ENCODE data around the gene DAAM2. TPM values are rescaled to one million over a fixed set of nuclear protein-coding genes. Genes with fewer than 3 reads are reported as not detected.

Gene DAAM2
- total RNA-seq, 1 donor from 2014 or later: 87.2 TPM

- TF ChIP-seq CTCF (IDR thresholded peaks at IDR 0.05): no peak
- Mint-ChIP-seq H3K27me3 (ENCODE audit: unreplicated experiment) (no peaks in the 10 kb centered on the region), H3K9me3 (ENCODE audit: unreplicated experiment) (no peaks in the 10 kb centered on the region), H3K4me1 (ENCODE audit: unreplicated experiment) (peaks cover 5% of the 10 kb centered on the region), H3K36me3 (ENCODE audit: unreplicated experiment) (no peaks in the 10 kb centered on the region), H3K27ac (ENCODE audit: unreplicated experiment) (no peak overlapping the region), H3K4me3 (ENCODE audit: unreplicated experiment) (no peak overlapping the region)
- no peak for DNase-seq (ENCODE audit: extremely low spot score, unreplicated experiment)
Observed at GRCh38 chr6:39776581-39776980, 15.6 kb upstream of the DAAM2 start.

- Mint-ChIP-seq H3K4me3 (ENCODE audit: unreplicated experiment) (no peak overlapping the region), H3K27ac (ENCODE audit: unreplicated experiment) (no peak overlapping the region)
- TF ChIP-seq CTCF (IDR thresholded peaks at IDR 0.05): no peak
Observed at GRCh38 chr6:39777218-39777617, 15.0 kb upstream of the DAAM2 start.

DNA sequence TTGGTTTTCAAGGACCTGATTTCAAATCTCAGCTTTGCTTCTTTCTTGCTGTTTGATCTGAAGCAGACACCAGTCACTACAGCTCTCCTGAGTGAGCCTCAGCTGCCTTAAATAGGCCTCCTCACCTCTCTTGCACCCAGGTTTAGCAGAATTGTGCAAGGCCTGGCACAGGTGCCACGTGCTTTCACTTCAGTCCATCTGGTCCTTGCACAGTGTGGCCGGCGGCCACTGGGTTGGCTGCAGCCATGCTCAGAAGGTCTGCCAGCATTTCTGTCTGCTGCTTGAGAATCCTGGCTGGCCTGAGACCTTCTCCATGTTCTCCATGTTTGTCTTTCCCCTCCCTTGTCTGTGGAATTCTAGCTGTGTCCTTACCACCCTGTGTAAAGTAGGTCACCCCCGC is 14.5 kb upstream of the DAAM2 start:
- Mint-ChIP-seq H3K4me1 (ENCODE audit: unreplicated experiment) (peaks cover 5% of the 10 kb centered on the region), H3K4me3 (ENCODE audit: unreplicated experiment) (no peak overlapping the region), H3K9me3 (ENCODE audit: unreplicated experiment) (no peaks in the 10 kb centered on the region), H3K27ac (ENCODE audit: unreplicated experiment) (no peak overlapping the region), H3K36me3 (ENCODE audit: unreplicated experiment) (no peaks in the 10 kb centered on the region), H3K27me3 (ENCODE audit: unreplicated experiment) (no peaks in the 10 kb centered on the region)
- no peak for TF ChIP-seq CTCF (IDR thresholded peaks at IDR 0.05)
- no peak for DNase-seq (ENCODE audit: extremely low spot score, unreplicated experiment)

More at GRCh38 chr6:39777218-39777617, 15.0 kb upstream of the DAAM2 start:
- Mint-ChIP-seq H3K4me1 (ENCODE audit: unreplicated experiment) (peaks cover 5% of the 10 kb centered on the region), H3K36me3 (ENCODE audit: unreplicated experiment) (no peaks in the 10 kb centered on the region), H3K27me3 (ENCODE audit: unreplicated experiment) (no peaks in the 10 kb centered on the region), H3K9me3 (ENCODE audit: unreplicated experiment) (no peaks in the 10 kb centered on the region)
- no peak for DNase-seq (ENCODE audit: extremely low spot score, unreplicated experiment)

- TF ChIP-seq CTCF (IDR thresholded peaks at IDR 0.05): no peak
- Mint-ChIP-seq H3K27me3 (ENCODE audit: unreplicated experiment) (no peaks in the 10 kb centered on the region), H3K9me3 (ENCODE audit: unreplicated experiment) (peaks cover 10% of the 10 kb centered on the region), H3K36me3 (ENCODE audit: unreplicated experiment) (no peaks in the 10 kb centered on the region), H3K4me3 (ENCODE audit: unreplicated experiment) (no peak overlapping the region), H3K4me1 (ENCODE audit: unreplicated experiment) (peaks cover 5% of the 10 kb centered on the region), H3K27ac (ENCODE audit: unreplicated experiment) (no peak overlapping the region)
- no peak for DNase-seq (ENCODE audit: extremely low spot score, unreplicated experiment)
Observed at GRCh38 chr6:39778581-39779255, 13.5 kb upstream of the DAAM2 start.

DNA sequence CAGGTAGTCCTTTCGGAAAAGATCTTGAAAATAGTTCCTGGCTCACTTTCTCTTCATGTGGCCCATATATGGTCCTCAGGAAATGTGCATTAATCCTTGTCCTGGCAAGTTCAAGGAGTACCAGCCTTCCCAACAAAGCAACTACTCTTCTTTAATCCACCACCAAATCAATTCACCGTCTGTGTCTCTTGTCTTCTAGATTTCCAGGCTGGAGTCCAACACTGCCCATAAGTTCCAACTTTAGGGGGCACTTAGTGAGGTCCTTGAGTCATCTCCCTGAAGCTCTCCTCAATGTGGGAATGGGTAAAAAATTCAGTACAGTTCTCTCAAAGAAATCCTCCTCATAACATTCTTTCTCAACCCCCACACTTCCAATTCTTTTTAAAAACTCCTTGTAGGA is 6.9 kb upstream of the DAAM2 start:
- no peaks in the 10 kb centered on the region for H3K36me3 Mint-ChIP-seq (ENCODE audit: unreplicated experiment)
- no peak overlapping the region for H3K27ac Mint-ChIP-seq (ENCODE audit: unreplicated experiment)
- no peaks in the 10 kb centered on the region for H3K27me3 Mint-ChIP-seq (ENCODE audit: unreplicated experiment)
- peaks cover 12% of the 10 kb centered on the region for H3K9me3 Mint-ChIP-seq (ENCODE audit: unreplicated experiment)
- no peak for TF ChIP-seq CTCF (IDR thresholded peaks at IDR 0.05)
- no peaks in the 10 kb centered on the region for H3K4me1 Mint-ChIP-seq (ENCODE audit: unreplicated experiment)
- no peak for DNase-seq (ENCODE audit: extremely low spot score, unreplicated experiment)
- no peak overlapping the region for H3K4me3 Mint-ChIP-seq (ENCODE audit: unreplicated experiment)
